H1 (cell line): ENCODE measurements around the gene CLDN9. TPM values are rescaled to one million over a fixed set of nuclear protein-coding genes. Genes with fewer than 3 reads are reported as not detected.

Experiments
- CTCF ChIA-PET: fragments of 300-600 bp; sonication (Branson Sonifier 250); formaldehyde crosslinking; loops from one replicate; lab custom pipeline; 2021; ENCODE audit not compliant: partially characterized antibody; lab: Charles Lee
- POLR2A ChIA-PET: fragments of 300-600 bp; sonication (Branson Sonifier 250); formaldehyde crosslinking; loops from one replicate; lab custom pipeline; 2021; ENCODE audit warnings: inconsistent platforms; ENCODE audit not compliant: partially characterized antibody; lab: Charles Lee
- DNase-seq, 2 experiments: peaks; one replicate each; pipeline versions ENCODE4 v3.0.0 to v3.0.0-alpha.2; 2010 to 2022; ENCODE audit warnings: low spot score in 2 of 2, low read depth in 1 of 2, mixed read lengths in 1 of 2
- FAIRE-seq: peaks from 2 replicates; lab custom pipeline; 2011; peaks lifted over from hg19 to GRCh38; lab: Jason Lieb, UNC
- H2AFZ ChIP-seq: 2 replicates; pipeline ENCODE4 v1.8.1; 2012; ENCODE audit warnings: low read length, inconsistent platforms
- H2AK5ac ChIP-seq: 2 replicates; pipeline ENCODE4 v1.6.1; 2013; ENCODE audit warnings: low read depth, low read length
- H2BK120ac ChIP-seq: replicated peaks from 2 replicates; pipeline ENCODE3; 2013; ENCODE audit warnings: low read depth, low read length, inconsistent platforms
- H2BK12ac ChIP-seq: 2 replicates; pipeline ENCODE4 v1.6.1; 2013; ENCODE audit warnings: low read depth, low read length
- H2BK15ac ChIP-seq: 2 replicates; pipeline ENCODE4 v1.6.1; 2013; ENCODE audit warnings: low read length
- H2BK20ac ChIP-seq: 2 replicates; pipeline ENCODE4 v1.6.1; 2013; ENCODE audit warnings: low read length
- H2BK5ac ChIP-seq: 2 replicates; pipeline ENCODE4 v1.6.1; 2013; ENCODE audit warnings: low read depth, low read length
- H3K14ac ChIP-seq: 2 replicates; pipeline ENCODE4 v1.6.1; 2013; ENCODE audit warnings: inconsistent platforms; ENCODE audit not compliant: insufficient read length
- H3K18ac ChIP-seq: 2 replicates; pipeline ENCODE4 v1.6.1; 2013; ENCODE audit warnings: low read length; ENCODE audit errors: extremely low read depth
- H3K23ac ChIP-seq: 2 replicates; pipeline ENCODE4 v1.6.1; 2013; ENCODE audit warnings: inconsistent platforms; ENCODE audit not compliant: insufficient read length
- H3K23me2 ChIP-seq: 2 replicates; pipeline ENCODE4 v1.6.1; 2013; ENCODE audit warnings: low read depth, low read length
- H3K27ac ChIP-seq: 2 replicates; pipeline ENCODE4 v1.6.1; 2011; ENCODE audit warnings: low read depth, low read length, inconsistent platforms
- H3K27me3 ChIP-seq, 4 experiments: replicated peaks in 1 of 4; 1 replicate in 1 of 4; 2 replicates in 3 of 4; pipeline versions ENCODE4 v1.6.1 to v1.8.1; 2011 to 2013; ENCODE audit warnings: low read length in 3 of 4, mild to moderate bottlenecking in 3 of 4, inconsistent platforms in 2 of 4, mixed read lengths in 2 of 4, moderate library complexity in 1 of 4; ENCODE audit not compliant: control insufficient read depth in 3 of 4, insufficient read depth in 3 of 4; ENCODE audit errors: extremely low read depth in 1 of 4
- H3K36me3 ChIP-seq, 4 experiments: 2 replicates each; pipeline versions ENCODE4 v1.6.1 to v1.8.1; 2011 to 2013; ENCODE audit warnings: mild to moderate bottlenecking in 4 of 4, low read length in 3 of 4, moderate library complexity in 2 of 4, control low read depth in 1 of 4, inconsistent platforms in 1 of 4; ENCODE audit not compliant: insufficient read depth in 4 of 4, control insufficient read depth in 2 of 4
- H3K4ac ChIP-seq: replicated peaks from 2 replicates; pipeline ENCODE3; 2013; ENCODE audit warnings: low read length, low read depth, mixed read lengths, inconsistent platforms; ENCODE audit not compliant: insufficient read length
- H3K4me1 ChIP-seq, 4 experiments: replicated peaks in 1 of 4; 1 replicate in 1 of 4; 2 replicates in 3 of 4; pipeline versions ENCODE4 v1.6.1 to v1.8.1; 2011 to 2013; ENCODE audit warnings: low read length in 3 of 4, inconsistent platforms in 2 of 4, mixed read lengths in 1 of 4; ENCODE audit not compliant: insufficient read depth in 4 of 4, control insufficient read depth in 3 of 4
- H3K4me2 ChIP-seq, 2 experiments: 2 replicates each; pipeline versions ENCODE4 v1.6.1 to v1.8.1; 2011 to 2013; ENCODE audit warnings: low read depth in 2 of 2, low read length in 2 of 2, control low read depth in 1 of 2, inconsistent platforms in 1 of 2, mild to moderate bottlenecking in 1 of 2; ENCODE audit not compliant: insufficient read depth in 1 of 2
- H3K4me3 ChIP-seq, 4 experiments: fragments of 200-600, 300-600 bp in 1 of 4; sonication (generic), shearing (Covaris generic), sonication (Bioruptor Twin) in 1 of 4; 2 replicates each; pipeline versions ENCODE4 v1.5.1 to v1.8.1; 2011 to 2016; ENCODE audit warnings: low read length in 4 of 4, low read depth in 3 of 4, control low read depth in 2 of 4, inconsistent platforms in 2 of 4, mild to moderate bottlenecking in 2 of 4, mixed read lengths in 1 of 4, moderate library complexity in 1 of 4; ENCODE audit not compliant: insufficient read depth in 2 of 4; ENCODE audit errors: extremely low read depth in 1 of 4
- H3K56ac ChIP-seq: replicated peaks from 2 replicates; pipeline ENCODE3; 2013; ENCODE audit warnings: low read depth, mild to moderate bottlenecking, mixed read lengths, low read length, inconsistent platforms; ENCODE audit not compliant: insufficient read length
- H3K79me1 ChIP-seq: 2 replicates; pipeline ENCODE4 v1.6.1; 2013; ENCODE audit warnings: low read depth, low read length, control low read depth
- H3K79me2 ChIP-seq, 2 experiments: 2 replicates each; pipeline versions ENCODE4 v1.6.1 to v1.8.1; 2012 to 2013; ENCODE audit warnings: low read length in 2 of 2, mild to moderate bottlenecking in 2 of 2, inconsistent platforms in 1 of 2; ENCODE audit not compliant: insufficient read depth in 2 of 2, control insufficient read depth in 1 of 2
- H3K9ac ChIP-seq, 4 experiments: replicated peaks in 1 of 4; 1 replicate in 1 of 4; 2 replicates in 3 of 4; pipeline versions ENCODE4 v1.6.1 to v1.8.1; 2011 to 2013; ENCODE audit warnings: low read depth in 3 of 4, low read length in 3 of 4, control low read depth in 2 of 4, mild to moderate bottlenecking in 2 of 4, moderate library complexity in 2 of 4, inconsistent platforms in 1 of 4; ENCODE audit errors: extremely low read depth in 1 of 4
- H3K9me3 ChIP-seq, 2 experiments: 2 replicates each; pipeline versions ENCODE4 v1.6.1 to v1.8.1; 2012 to 2013; ENCODE audit warnings: mild to moderate bottlenecking in 2 of 2, moderate library complexity in 2 of 2, control low read depth in 1 of 2, inconsistent platforms in 1 of 2, low read depth in 1 of 2, low read length in 1 of 2, mixed read lengths in 1 of 2; ENCODE audit not compliant: insufficient read depth in 2 of 2
- H4K20me1 ChIP-seq, 2 experiments: replicated peaks in 1 of 2; 2 replicates each; pipeline versions ENCODE3 to v1.8.1; 2011 to 2013; ENCODE audit warnings: inconsistent platforms in 2 of 2, low read length in 2 of 2, mild to moderate bottlenecking in 1 of 2; ENCODE audit not compliant: insufficient read depth in 2 of 2, control insufficient read depth in 1 of 2
- H4K5ac ChIP-seq: 2 replicates; pipeline ENCODE4 v1.6.1; 2013; ENCODE audit warnings: low read length, low read depth, mixed read lengths, inconsistent platforms; ENCODE audit not compliant: insufficient read length
- H4K8ac ChIP-seq: 2 replicates; pipeline ENCODE4 v1.8.0; 2013; ENCODE audit warnings: mild to moderate bottlenecking, moderate library complexity, low read length, inconsistent platforms; ENCODE audit not compliant: insufficient read depth; ENCODE audit errors: extremely low read depth
- H4K91ac ChIP-seq: replicated peaks from 2 replicates; pipeline ENCODE3; 2013; ENCODE audit warnings: low read length, mixed read lengths, inconsistent platforms; ENCODE audit not compliant: insufficient read length
- GTF2F1 ChIP-seq: IDR thresholded peaks from 2 replicates; pipeline ENCODE4 v1.6.1; 2012; ENCODE audit warnings: low read depth, low read length, improper control_type of control experiment, borderline replicate concordance
- HDAC2 ChIP-seq, 2 experiments: fragments of 300-600 bp in 1 of 2; sonication (generic) in 1 of 2; IDR thresholded peaks; 2 replicates each; pipeline ENCODE4 v1.6.1; 2011 to 2012; ENCODE audit warnings: low read depth in 2 of 2, low read length in 2 of 2, mild to moderate bottlenecking in 2 of 2, moderate library complexity in 2 of 2, borderline replicate concordance in 1 of 2, inconsistent platforms in 1 of 2
- HDAC6 ChIP-seq: IDR thresholded peaks from one replicate; pipeline ENCODE4 v1.7.1; 2012; ENCODE audit warnings: low read depth, mild to moderate bottlenecking, inconsistent platforms, low read length, moderate library complexity
- JUND ChIP-seq: IDR thresholded peaks from 2 replicates; pipeline ENCODE4 v1.6.1; 2011; ENCODE audit warnings: mild to moderate bottlenecking, improper control_type of control experiment, low read length
- PHF8 ChIP-seq: fragments of 200-600 bp; sonication (generic); conservative IDR thresholded peaks from 2 replicates; pipeline ENCODE4 v1.7.1; 2012; ENCODE audit warnings: low read depth, mild to moderate bottlenecking, inconsistent platforms, low read length, moderate library complexity
- RAD21 ChIP-seq, 2 experiments: IDR thresholded peaks in 1 of 2; conservative IDR thresholded peaks in 1 of 2; 2 replicates each; pipeline ENCODE4 v1.6.1; 2011; ENCODE audit warnings: low read depth in 2 of 2, low read length in 2 of 2, improper control_type of control experiment in 1 of 2, inconsistent platforms in 1 of 2, mild to moderate bottlenecking in 1 of 2, moderate library complexity in 1 of 2
- RBBP5 ChIP-seq: IDR thresholded peaks from 2 replicates; pipeline ENCODE4 v1.7.1; 2012; ENCODE audit warnings: low read depth, mild to moderate bottlenecking, inconsistent platforms, low read length, moderate library complexity, borderline replicate concordance
- SIN3A ChIP-seq, 2 experiments: IDR thresholded peaks in 1 of 2; conservative IDR thresholded peaks in 1 of 2; 2 replicates each; pipeline ENCODE4 v1.6.1; 2011 to 2012; ENCODE audit warnings: low read length in 2 of 2, improper control_type of control experiment in 1 of 2, low read depth in 1 of 2, mild to moderate bottlenecking in 1 of 2
- SP2 ChIP-seq: IDR thresholded peaks from 2 replicates; pipeline ENCODE4 v1.6.1; 2012; ENCODE audit warnings: mild to moderate bottlenecking, low read length, inconsistent platforms
- TAF7 ChIP-seq: optimal IDR thresholded peaks from 2 replicates; pipeline ENCODE3; 2011; ENCODE audit warnings: low read depth, mild to moderate bottlenecking, inconsistent platforms, low read length, moderate library complexity, borderline replicate concordance
- TCF12 ChIP-seq: IDR thresholded peaks from 2 replicates; pipeline ENCODE4 v1.6.1; 2011; ENCODE audit warnings: low read depth, mild to moderate bottlenecking, low read length
- WGBS, 2 experiments: shearing (Covaris generic) in 1 of 2; methylation state at CpG; one replicate each; pipeline versions ENCODE4 v1.1.6 to v1.1.7; 2013 to 2015; ENCODE audit warnings: low lambda C conversion rate in 2 of 2, mixed read lengths in 2 of 2, inconsistent platforms in 1 of 2, low coverage in 1 of 2, missing lambda C conversion rate in 1 of 2; ENCODE audit not compliant: insufficient replicate concordance in 2 of 2, insufficient coverage in 1 of 2, insufficient read length in 1 of 2; ENCODE audit errors: extremely low coverage in 1 of 2, missing lambda C conversion rate in 1 of 2; 5-methylcytosine and 5-hydroxymethylcytosine counted together
- polyA plus RNA-seq, 7 experiments: library from polyadenylated mRNA; depleted of rRNA in 3 of 7; stranded (reverse) in 5 of 7; unstranded in 2 of 7; fragments of >200 nt in 5 of 7; fragments of 200-250 nt in 2 of 7; gene quantifications; 1 replicate in 5 of 7; 2 replicates in 1 of 7; 4 replicates in 1 of 7; pipeline versions ENCODE4 v1.2.1 to v1.2.3, GENCODE V29; 2011 to 2013; ENCODE audit warnings: missing spikeins in 2 of 7, mixed read lengths in 2 of 7
- total RNA-seq: library from RNA; stranded (reverse); fragmentation: NEBNext Ultra II Directional; extraction: Animal tissue kit (Norgen Biotek cat#: 25700); gene quantifications from 2 replicates; pipeline ENCODE4 v1.2.1, GENCODE V29; 2021

CLDN9 gene
- total and polyA plus RNA-seq, 2 of the 8 experiments (the other 6 are each of a cell fraction or from before 2014, with no cell fraction given), result 0.60 to 0.89 TPM

DNA sequence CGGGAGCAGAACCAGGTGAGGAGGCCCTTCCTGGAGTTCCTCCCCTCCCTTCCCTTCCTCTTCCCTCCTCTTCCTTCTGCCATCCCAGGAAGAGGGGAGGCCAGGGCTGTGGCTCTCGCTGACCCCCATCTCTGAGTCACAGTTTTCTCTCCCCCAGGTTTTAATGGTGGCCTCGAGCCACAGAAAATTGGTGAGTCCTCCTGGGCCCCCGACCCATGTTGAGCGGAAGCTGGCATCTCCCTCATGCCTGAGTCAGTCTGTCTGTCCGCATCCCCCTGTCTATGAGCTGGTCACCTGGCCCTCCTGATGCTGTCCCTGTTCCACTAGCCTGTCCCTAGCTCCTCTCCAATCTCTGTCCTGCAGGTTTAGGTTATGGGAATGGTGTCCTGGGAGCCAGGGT is 12.8 kb upstream of the CLDN9 start:
- ChIA-PET POLR2A (interaction anchor here (1.0 to 35.7 kb wide), 7 partner anchors 10 to 98 kb away, joined by 3 to 1808 read pairs (median 11); partner anchors contain the start of genes BICDL2, CLDN6, CLDN9 and HCFC1R1), CTCF (interaction anchor here (0.9 to 17.3 kb wide), 6 partner anchors 10 to 36 kb away, joined by 3 to 639 read pairs (median 8); partner anchors contain the start of genes BICDL2, CLDN6, HCFC1R1 and KREMEN2)
- peaks cover 2% of the 10 kb centered on the region for H3K23me2 ChIP-seq
- FAIRE-seq, result no peak
- no peaks in the 10 kb centered on the region for H3K79me1 ChIP-seq
- no peak overlapping the region for H3K23ac ChIP-seq
- H3K14ac ChIP-seq, result no peak overlapping the region
- H3K79me2 ChIP-seq, result no peaks in the 10 kb centered on the region
- no peak overlapping the region for H2AK5ac ChIP-seq
- no peak overlapping the region for H4K8ac ChIP-seq
- H3K27ac ChIP-seq, result no peak overlapping the region
- H3K4ac ChIP-seq, result no peak overlapping the region
- H4K5ac ChIP-seq, result no peak overlapping the region
- H3K9ac ChIP-seq, result no peak overlapping the region; a peak in 1 of 7 replicates
- H3K27me3 ChIP-seq, result no peaks in the 10 kb centered on the region
- no peak overlapping the region for H3K4me3 ChIP-seq
- no peak overlapping the region for H2BK5ac ChIP-seq
- H4K91ac ChIP-seq, result no peak overlapping the region
- H3K4me1 ChIP-seq, result peaks cover 0 to 26% (median 10%) of the 10 kb centered on the region in 4 experiments; a peak in 6 of 7 replicates
- WGBS, 2 experiments, result 91% methylated on average over 5 of the region's 6 CpGs; no CpG with 5 or more reads in 1 of the 2 experiments
- no peak overlapping the region for H3K18ac ChIP-seq
- H2BK12ac ChIP-seq, result no peak overlapping the region
- no peak overlapping the region for H3K4me2 ChIP-seq
- peaks cover 0 to 2% of the 10 kb centered on the region in 2 experiments for H4K20me1 ChIP-seq
- H2BK15ac ChIP-seq, result no peak overlapping the region
- no peaks in the 10 kb centered on the region for H3K9me3 ChIP-seq
- no peak overlapping the region for H3K56ac ChIP-seq
- no peak for DNase-seq
- H3K36me3 ChIP-seq, result no peaks in the 10 kb centered on the region
- H2BK120ac ChIP-seq, result no peak overlapping the region
- H2BK20ac ChIP-seq, result no peak overlapping the region
- H2AFZ ChIP-seq, result no peak overlapping the region
- TF ChIP-seq RAD21 (IDR thresholded peaks at IDR 0.05 in 1 of 2, conservative IDR thresholded peaks at IDR 0.05 in 1 of 2; ENCODE audit: low read depth in 2 of 2, low read length in 2 of 2), result no peak
- no peak for TF ChIP-seq JUND
- no peak for TF ChIP-seq TCF12
- no peak for TF ChIP-seq TAF7
- TF ChIP-seq HDAC2 (IDR thresholded peaks at IDR 0.05; ENCODE audit: borderline replicate concordance in 1 of 2, low read depth in 2 of 2, low read length in 2 of 2), result no peak
- no peak for TF ChIP-seq GTF2F1
- TF ChIP-seq SP2, result no peak
- TF ChIP-seq HDAC6, result no peak
- no peak for TF ChIP-seq PHF8
- TF ChIP-seq SIN3A (conservative IDR thresholded peaks at IDR 0.05 in 1 of 2, IDR thresholded peaks at IDR 0.05 in 1 of 2; ENCODE audit: low read depth in 1 of 2, low read length in 2 of 2), result no peak
- no peak for TF ChIP-seq RBBP5
